HG03064 (cell line): ENCODE measurements around the gene CCT5.
A peak's percentile ranks its signal among the peaks of the same experiment; 100 is the strongest.
"Not testable (repeated sequence)": the region's sequence is repeated elsewhere in the genome, so short reads cannot be mapped to it uniquely, and the experiment has no call there.

ENCODE experiments used
- ATAC-seq: cut with Tn5 transposase; IDR thresholded peaks from one replicate; pipeline ENCODE4 v1.9.1; 2021; ENCODE audit warnings: low read depth; ENCODE audit not compliant: unreplicated experiment

CCT5 gene

GRCh38 chr5:10297646-10298204, 47.6 kb downstream of the CCT5 start:
- no peak for ATAC-seq

GRCh38 chr5:10300246-10300645, 50.2 kb downstream of the CCT5 start:
- no peak for ATAC-seq

DNA sequence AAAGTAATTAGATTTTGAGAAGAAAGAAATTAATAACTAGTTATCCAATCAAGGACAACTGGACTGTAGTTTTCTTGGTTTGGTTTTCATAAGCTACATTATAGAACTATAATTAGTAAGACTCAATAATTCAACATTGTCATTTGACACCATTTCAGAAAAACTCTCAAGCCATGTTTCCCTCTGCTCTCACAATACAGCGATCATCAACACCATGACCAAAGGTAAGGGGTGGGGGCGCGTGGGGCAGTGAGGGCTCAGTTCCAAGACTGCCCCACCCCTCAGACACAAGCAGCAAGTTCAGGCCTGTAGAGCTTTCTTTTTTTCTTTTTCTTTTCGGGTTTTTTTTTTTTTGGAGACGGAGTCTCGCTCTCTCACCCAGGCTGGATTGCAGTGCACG, 51.2 kb downstream of the CCT5 start:
- no peak for ATAC-seq

DNA sequence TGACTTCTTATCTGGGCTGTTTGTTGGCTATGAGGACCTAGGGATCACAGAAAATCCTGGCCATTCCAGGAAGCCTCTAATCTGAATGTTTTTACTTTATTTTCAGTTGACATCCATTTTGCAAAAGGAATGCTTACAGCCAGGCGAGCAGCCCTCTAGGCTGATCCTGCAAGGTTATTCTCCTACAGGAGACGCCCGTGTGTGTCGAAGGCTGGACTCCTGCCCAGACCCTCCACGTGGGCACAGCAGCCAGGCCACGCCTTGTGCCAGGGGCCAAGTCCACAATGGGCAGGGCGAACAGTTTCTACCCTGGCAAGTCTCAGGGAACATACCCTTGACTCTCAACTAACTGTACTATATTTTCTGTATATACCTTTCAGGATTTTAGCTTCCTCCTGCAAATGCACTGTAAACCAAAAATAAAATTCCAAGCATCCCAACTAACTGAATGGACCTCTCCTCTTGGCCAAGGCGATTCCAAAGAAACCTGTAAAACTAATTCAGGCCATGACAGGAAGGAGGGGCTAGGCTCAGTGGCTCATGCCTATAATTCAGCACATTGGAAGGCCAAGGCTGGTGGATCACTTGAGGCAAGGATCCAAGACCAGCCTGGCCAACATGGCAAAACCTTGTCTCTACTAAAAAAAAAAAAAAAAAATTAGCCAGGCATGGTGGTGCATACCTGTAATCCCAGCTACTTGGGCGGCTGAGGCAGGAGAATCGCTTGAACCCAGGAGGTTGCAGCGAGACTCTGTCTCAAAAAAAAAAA, 51.9 kb downstream of the CCT5 start:
- ATAC-seq = no peak

GRCh38 chr5:10303201-10303600, 53.1 kb downstream of the CCT5 start:
- ATAC-seq = no peak

GRCh38 chr5:10303699-10304170, 53.7 kb downstream of the CCT5 start:
- no peak for ATAC-seq

- no peak for ATAC-seq
These were observed 54.9 kb downstream of the CCT5 start for GRCh38 chr5:10304932-10305331.

DNA sequence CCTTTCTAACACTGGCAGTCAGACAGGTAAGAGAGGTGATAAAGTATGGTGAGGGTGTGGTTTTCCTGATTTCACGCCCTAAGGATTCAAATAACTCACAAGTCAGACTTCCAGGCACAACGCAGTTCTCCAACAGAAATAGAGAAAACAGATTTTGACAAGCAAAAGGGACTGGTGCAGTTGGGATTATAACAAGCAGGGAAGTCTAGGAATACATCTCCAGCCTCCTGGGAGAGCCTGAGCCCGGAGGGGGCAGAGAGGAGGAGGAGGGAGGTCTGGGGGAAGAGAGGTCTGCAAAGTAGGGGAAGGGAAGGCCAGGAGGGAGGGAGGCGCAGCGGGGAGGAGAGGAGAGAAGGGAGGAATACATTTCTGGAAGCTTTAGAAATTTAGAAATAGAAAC, 56.0 kb downstream of the CCT5 start:
- ATAC-seq = no peak

GRCh38 chr5:10306806-10307205, 56.7 kb downstream of the CCT5 start:
- no peak for ATAC-seq

- ATAC-seq = peak; percentile 86
These were observed 57.4 kb downstream of the CCT5 start, which contains the start of gene CMBL for GRCh38 chr5:10307206-10308148. CMBL (minus strand) TSS chr5:10307902; CDS start chr5:10290762, 17,140 bp downstream.

DNA sequence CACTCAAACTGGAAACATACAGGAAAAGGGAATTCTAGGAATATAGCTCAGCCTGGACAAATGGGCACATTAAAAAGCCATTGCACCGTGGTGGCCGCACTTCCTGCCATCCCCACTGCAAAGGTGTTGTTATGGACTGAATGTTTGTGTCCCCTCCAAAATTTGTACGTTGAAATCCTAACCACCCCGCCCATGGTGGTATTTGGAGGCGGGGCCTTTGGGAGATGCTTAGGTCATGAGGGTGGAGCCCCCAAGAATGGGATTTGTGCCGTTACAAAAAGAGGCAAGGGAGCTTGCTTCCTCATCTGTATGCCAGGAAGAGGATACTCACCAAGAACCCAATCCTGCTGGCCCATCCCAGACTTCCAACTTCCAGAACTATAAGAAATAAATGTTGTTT, 58.8 kb downstream of the CCT5 start:
- ATAC-seq = no peak

- no peak for ATAC-seq
These were observed 60.1 kb downstream of the CCT5 start for GRCh38 chr5:10310066-10310779.

GRCh38 chr5:10310835-10311570, 60.9 kb downstream of the CCT5 start:
- not testable (repeated sequence) for ATAC-seq

DNA sequence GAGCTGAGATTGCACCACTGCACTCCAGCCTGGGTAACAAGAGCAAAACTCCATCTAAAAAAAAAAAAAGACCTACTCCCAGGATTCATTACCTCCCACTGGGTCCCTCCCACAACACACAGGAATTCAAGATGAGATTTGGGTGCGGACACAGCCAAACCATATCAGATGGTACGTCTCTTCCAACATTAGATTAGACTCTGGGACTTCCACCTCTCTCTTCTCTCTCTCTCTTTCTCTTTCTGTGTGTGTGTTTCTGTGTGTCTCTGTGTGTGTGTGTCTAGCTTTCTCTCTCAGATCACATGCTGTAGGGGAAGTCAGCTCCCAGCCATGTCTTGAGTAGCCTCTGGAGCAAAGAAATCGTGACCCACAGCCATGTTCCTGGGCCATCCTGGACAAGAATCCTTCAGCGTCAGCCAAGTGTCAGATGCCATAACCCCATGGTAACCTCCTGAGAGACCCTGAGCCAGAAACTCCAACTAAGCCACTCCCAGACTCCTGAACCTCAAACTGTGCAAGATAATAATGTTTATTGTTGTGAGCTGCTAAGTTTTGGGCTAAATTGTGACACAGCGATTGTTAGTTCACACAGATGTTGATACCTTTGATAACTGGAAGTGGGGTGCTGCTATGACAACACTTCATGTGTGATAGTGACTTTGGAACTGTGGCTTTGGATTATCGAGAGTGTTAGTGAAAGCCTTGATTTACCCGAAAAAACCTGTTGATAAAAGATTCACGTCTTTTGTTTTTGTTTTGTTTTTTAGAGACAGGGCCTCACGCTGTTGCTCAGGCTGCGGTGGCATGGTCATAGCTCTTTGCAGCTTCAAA, 61.7 kb downstream of the CCT5 start:
- no peak for ATAC-seq

DNA sequence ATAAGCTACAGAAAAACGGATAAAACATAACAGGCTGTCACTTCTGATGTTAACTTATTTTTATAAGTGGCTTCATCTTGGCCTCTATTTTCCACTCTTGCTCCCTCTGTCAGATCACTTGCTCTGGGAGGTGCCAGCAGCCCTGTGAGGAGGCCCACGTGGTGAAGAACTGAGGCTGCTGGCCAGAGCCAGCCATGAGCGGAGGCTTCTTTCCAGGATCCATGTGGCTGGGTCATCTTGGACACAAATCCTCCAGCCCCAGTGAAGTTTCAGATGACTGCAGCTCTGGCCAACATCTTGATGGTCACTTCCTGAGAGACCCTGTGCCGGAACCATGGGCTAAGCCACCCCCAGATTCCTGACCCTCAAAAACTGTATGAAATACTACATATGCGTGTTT, 65.1 kb downstream of the CCT5 start:
- ATAC-seq = no peak
